Caco-2 (cell line): ENCODE measurements around the gene AFP. TPM values are rescaled to one million over a fixed set of nuclear protein-coding genes. Genes with fewer than 3 reads are reported as not detected.
A peak's percentile ranks its signal among the peaks of the same experiment; 100 is the strongest.

Source experiments
- BruUV-seq: library from RNA; stranded (reverse); fragments of 400-500 nt; replicated peaks from 2 replicates; lab custom pipeline; 2021; lab: Mats Ljungman, UMichigan
- CTCF ChIA-PET: fragments of 300-600 bp; sonication (Branson Sonifier 250); formaldehyde crosslinking; loops from one replicate; lab custom pipeline; 2022; ENCODE audit warnings: antibody characterized with exemption; lab: Charles Lee
- POLR2A ChIA-PET: fragments of 300-600 bp; sonication (Branson Sonifier 250); formaldehyde crosslinking; loops from one replicate; lab custom pipeline; 2022; ENCODE audit warnings: antibody characterized with exemption; lab: Charles Lee
- DNase-seq, 2 experiments: peaks; one replicate each; pipeline versions ENCODE4 v3.0.0 to v3.0.0-alpha.2; 2020 to 2022
- H3K27me3 ChIP-seq: replicated peaks from 2 replicates; pipeline ENCODE4 v1.6.0; 2011; ENCODE audit warnings: low read length; ENCODE audit not compliant: control insufficient read depth, insufficient read depth
- H3K36me3 ChIP-seq: 2 replicates; pipeline ENCODE4 v1.5.1; 2011; ENCODE audit warnings: low read length; ENCODE audit not compliant: control insufficient read depth, insufficient read depth
- H3K4me1 ChIP-seq: fragments of 250-450 bp; sonication (Bioruptor Pico); 2 replicates; pipeline ENCODE4 v1.5.1; 2020; ENCODE audit warnings: mild to moderate bottlenecking
- H3K4me3 ChIP-seq: 2 replicates; pipeline ENCODE4 v1.5.1; 2011; ENCODE audit warnings: low read depth, mild to moderate bottlenecking, control low read depth, low read length
- H3K9me3 ChIP-seq: fragments of 250-450 bp; sonication (Bioruptor Pico); 2 replicates; pipeline ENCODE4 v1.5.1; 2020; ENCODE audit warnings: mild to moderate bottlenecking, moderate library complexity
- H3K27ac Mint-ChIP-seq: one replicate; pipeline ENCODE4 v1.8.0; 2022; ENCODE audit warnings: mixed read lengths; ENCODE audit not compliant: unreplicated experiment
- H3K27me3 Mint-ChIP-seq: one replicate; pipeline ENCODE4 v1.8.0; 2022; ENCODE audit warnings: mixed read lengths; ENCODE audit not compliant: insufficient read depth, unreplicated experiment
- H3K36me3 Mint-ChIP-seq: one replicate; pipeline ENCODE4 v1.8.0; 2022; ENCODE audit warnings: mild to moderate bottlenecking, mixed read lengths; ENCODE audit not compliant: insufficient read depth, unreplicated experiment
- H3K4me1 Mint-ChIP-seq: one replicate; pipeline ENCODE4 v1.8.0; 2022; ENCODE audit warnings: low read depth, mixed read lengths; ENCODE audit not compliant: unreplicated experiment
- H3K4me3 Mint-ChIP-seq: one replicate; pipeline ENCODE4 v1.8.0; 2022; ENCODE audit warnings: mild to moderate bottlenecking, moderate library complexity, mixed read lengths; ENCODE audit not compliant: unreplicated experiment
- H3K9me3 Mint-ChIP-seq: one replicate; pipeline ENCODE4 v1.8.0; 2022; ENCODE audit warnings: mixed read lengths; ENCODE audit not compliant: unreplicated experiment
- CTCF ChIP-seq, 2 experiments: fragments of 200-600 bp in 1 of 2; IDR thresholded peaks; 1 replicate in 1 of 2; 2 replicates in 1 of 2; pipeline versions ENCODE4 v1.5.1 to v1.8.0; 2011 to 2022; ENCODE audit warnings: antibody characterized with exemption in 1 of 2, control low read depth in 1 of 2, inconsistent platforms in 1 of 2, low read depth in 1 of 2, low read length in 1 of 2, mild to moderate bottlenecking in 1 of 2, moderate library complexity in 1 of 2; ENCODE audit not compliant: insufficient read depth in 1 of 2, severe bottlenecking in 1 of 2, unreplicated experiment in 1 of 2
- intact Hi-C: fragments of 100-400 bp; cut with micrococcal nuclease; formaldehyde crosslinking; loops from one replicate; pipeline ENCODE4 v1.10.0; 2022; ENCODE audit not compliant: unreplicated experiment
- total RNA-seq: library from RNA; stranded (reverse); gene quantifications from 2 replicates; pipeline ENCODE4 v1.2.3, GENCODE V29; 2022

AFP gene
- total RNA-seq, 1 experiment from 2014 or later: 158 TPM

- peaks cover 7% of the 10 kb centered on the region for H3K9me3 Mint-ChIP-seq
- H3K4me1 ChIP-seq: peaks cover 21% of the 10 kb centered on the region
- no peaks in the 10 kb centered on the region for H3K27me3 Mint-ChIP-seq
- H3K27ac Mint-ChIP-seq: peak overlapping the region; percentile 79
- CTCF ChIA-PET: interaction anchor here (0.6 kb wide), 1 partner anchor 12 kb away, joined by 3 read pairs; no protein-coding TSS in a partner anchor
- intact Hi-C loops: no loop called here
- no peak for DNase-seq
- BruUV-seq: no TSS peak
- no peaks in the 10 kb centered on the region for H3K27me3 ChIP-seq
- POLR2A ChIA-PET: no interaction called here
- H3K4me3 ChIP-seq: no peak overlapping the region
- peaks cover 17% of the 10 kb centered on the region for H3K4me1 Mint-ChIP-seq
- no peaks in the 10 kb centered on the region for H3K9me3 ChIP-seq
- TF ChIP-seq CTCF (IDR thresholded peaks at IDR 0.05; ENCODE audit: insufficient read depth in 1 of 2, low read depth in 1 of 2, low read length in 1 of 2, severe bottlenecking in 1 of 2, unreplicated experiment in 1 of 2): no peak
- H3K4me3 Mint-ChIP-seq: no peak overlapping the region
- no peaks in the 10 kb centered on the region for H3K36me3 Mint-ChIP-seq
- H3K36me3 ChIP-seq: no peaks in the 10 kb centered on the region
Observed at GRCh38 chr4:73487233-73487632, 51.2 kb downstream of the AFP start.

- Mint-ChIP-seq H3K27ac (no peak overlapping the region), H3K4me3 (no peak overlapping the region), H3K9me3 (no peaks in the 10 kb centered on the region), H3K36me3 (no peaks in the 10 kb centered on the region), H3K27me3 (no peaks in the 10 kb centered on the region), H3K4me1 (peaks cover 9% of the 10 kb centered on the region)
- Histone ChIP-seq H3K4me3 (no peak overlapping the region), H3K27me3 (no peaks in the 10 kb centered on the region), H3K9me3 (no peaks in the 10 kb centered on the region), H3K4me1 (no peaks in the 10 kb centered on the region), H3K36me3 (no peaks in the 10 kb centered on the region)
- POLR2A ChIA-PET: no interaction called here
- no TSS peak for BruUV-seq
- DNase-seq: no peak
- CTCF ChIA-PET: interaction anchor here (0.6 kb wide), 1 partner anchor 13 kb away, joined by 3 read pairs; no protein-coding TSS in a partner anchor
- TF ChIP-seq CTCF (IDR thresholded peaks at IDR 0.05; ENCODE audit: insufficient read depth in 1 of 2, low read depth in 1 of 2, low read length in 1 of 2, severe bottlenecking in 1 of 2, unreplicated experiment in 1 of 2): no peak
- intact Hi-C loops: no loop called here
Observed at GRCh38 chr4:73499996-73500765, 64.2 kb downstream of the AFP start.

- H3K4me1 ChIP-seq: no peaks in the 10 kb centered on the region
Observed at GRCh38 chr4:73501664-73502265, 65.7 kb downstream of the AFP start.

More at GRCh38 chr4:73501664-73502265, 65.7 kb downstream of the AFP start:
- H3K9me3 Mint-ChIP-seq: no peaks in the 10 kb centered on the region
- no peak for DNase-seq
- intact Hi-C loops: no loop called here
- no peak overlapping the region for H3K27ac Mint-ChIP-seq
- H3K36me3 Mint-ChIP-seq: no peaks in the 10 kb centered on the region
- Histone ChIP-seq H3K27me3 (no peaks in the 10 kb centered on the region), H3K36me3 (no peaks in the 10 kb centered on the region), H3K4me3 (no peak overlapping the region), H3K9me3 (no peaks in the 10 kb centered on the region)
- ChIA-PET CTCF (no interaction called here), POLR2A (no interaction called here)
- H3K4me1 Mint-ChIP-seq: peaks cover 9% of the 10 kb centered on the region
- no peaks in the 10 kb centered on the region for H3K27me3 Mint-ChIP-seq
- TF ChIP-seq CTCF (IDR thresholded peaks at IDR 0.05; ENCODE audit: insufficient read depth in 1 of 2, low read depth in 1 of 2, low read length in 1 of 2, severe bottlenecking in 1 of 2, unreplicated experiment in 1 of 2): no peak
- H3K4me3 Mint-ChIP-seq: no peak overlapping the region
- no TSS peak for BruUV-seq
